Esophagus squamous epithelium (tissue), 4 donors: ENCODE data around the gene LY6G6D.

Experiments used
- POLR2A ChIP-seq, 4 donors: fragments of 450-650 bp; IDR thresholded peaks; one replicate each; pipeline ENCODE4 v1.6.1; 2017; ENCODE audit warnings: antibody characterized with exemption in 4 of 4, mild to moderate bottlenecking in 4 of 4, moderate library complexity in 3 of 4
- TF ChIP-seq, protein P1 (sequence below), 6 experiments: fragments of 450-650 bp in 4 of 6; fragments of 200-600 bp in 2 of 6; sonication (generic) in 2 of 6; IDR thresholded peaks; one replicate each; pipeline ENCODE4 v1.5.1; 2016 to 2019; ENCODE audit warnings: antibody characterized with exemption in 6 of 6, mild to moderate bottlenecking in 4 of 6, moderate library complexity in 4 of 6

DNA sequence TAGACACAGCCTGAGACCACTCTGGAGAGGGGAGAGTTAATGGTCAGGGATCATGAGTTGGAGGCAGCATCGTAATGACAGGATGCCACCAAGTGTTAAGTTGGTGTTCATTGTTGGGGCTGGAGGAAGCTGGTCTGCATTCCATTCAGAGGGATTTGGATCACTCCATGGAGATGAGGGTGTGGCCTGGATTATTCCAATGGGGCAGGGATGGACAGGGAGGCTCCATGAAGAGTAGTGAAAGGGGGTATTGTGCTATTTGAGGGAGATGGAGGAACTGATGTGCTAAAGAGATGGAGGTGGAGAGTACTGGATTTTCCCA, 48.4 kb downstream of the LY6G6D start:
- TF ChIP-seq, protein P1, sequence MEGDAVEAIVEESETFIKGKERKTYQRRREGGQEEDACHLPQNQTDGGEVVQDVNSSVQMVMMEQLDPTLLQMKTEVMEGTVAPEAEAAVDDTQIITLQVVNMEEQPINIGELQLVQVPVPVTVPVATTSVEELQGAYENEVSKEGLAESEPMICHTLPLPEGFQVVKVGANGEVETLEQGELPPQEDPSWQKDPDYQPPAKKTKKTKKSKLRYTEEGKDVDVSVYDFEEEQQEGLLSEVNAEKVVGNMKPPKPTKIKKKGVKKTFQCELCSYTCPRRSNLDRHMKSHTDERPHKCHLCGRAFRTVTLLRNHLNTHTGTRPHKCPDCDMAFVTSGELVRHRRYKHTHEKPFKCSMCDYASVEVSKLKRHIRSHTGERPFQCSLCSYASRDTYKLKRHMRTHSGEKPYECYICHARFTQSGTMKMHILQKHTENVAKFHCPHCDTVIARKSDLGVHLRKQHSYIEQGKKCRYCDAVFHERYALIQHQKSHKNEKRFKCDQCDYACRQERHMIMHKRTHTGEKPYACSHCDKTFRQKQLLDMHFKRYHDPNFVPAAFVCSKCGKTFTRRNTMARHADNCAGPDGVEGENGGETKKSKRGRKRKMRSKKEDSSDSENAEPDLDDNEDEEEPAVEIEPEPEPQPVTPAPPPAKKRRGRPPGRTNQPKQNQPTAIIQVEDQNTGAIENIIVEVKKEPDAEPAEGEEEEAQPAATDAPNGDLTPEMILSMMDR (IDR thresholded peaks at IDR 0.05): no peak
- no peak for TF ChIP-seq POLR2A (IDR thresholded peaks at IDR 0.05)
